Activated CD8-positive, alpha-beta T cell treated with anti-CD3 and anti-CD28 coated beads for 36 hours (primary cell): ENCODE results near the gene RAPGEF3. TPM values are rescaled to one million over a fixed set of nuclear protein-coding genes. Genes with fewer than 3 reads are reported as not detected.

ENCODE experiments used
- ATAC-seq: fragments of 200-7000 bp; cut with Tn5 transposase; one replicate; pipeline ENCODE4 v1.10.0; 2021; ENCODE audit warnings: mild to moderate bottlenecking, moderate library complexity
- CTCF ChIA-PET: fragments of 350-600 bp; sonication (Branson Sonifier 250); formaldehyde crosslinking; loops from one replicate; lab custom pipeline; 2021; ENCODE audit warnings: antibody characterized with exemption; lab: Charles Lee
- POLR2A ChIA-PET: fragments of 350-600 bp; sonication (Branson Sonifier 250); formaldehyde crosslinking; loops from one replicate; lab custom pipeline; 2021; ENCODE audit warnings: antibody characterized with exemption; lab: Charles Lee
- DNase-seq: peaks from one replicate; pipeline ENCODE4 v3.0.0-alpha.2; 2020
- H3K27ac Mint-ChIP-seq: one replicate; pipeline ENCODE4 v1.8.0; 2021; ENCODE audit warnings: mild to moderate bottlenecking, mixed read lengths
- H3K27me3 Mint-ChIP-seq: one replicate; pipeline ENCODE4 v1.8.0; 2021; ENCODE audit warnings: mixed read lengths
- H3K36me3 Mint-ChIP-seq: one replicate; pipeline ENCODE4 v1.8.0; 2021; ENCODE audit warnings: low read depth, mixed read lengths
- H3K4me1 Mint-ChIP-seq: one replicate; pipeline ENCODE4 v1.8.0; 2021; ENCODE audit warnings: low read depth, mixed read lengths
- H3K4me3 Mint-ChIP-seq: one replicate; pipeline ENCODE4 v1.8.0; 2021; ENCODE audit warnings: mild to moderate bottlenecking, moderate library complexity, mixed read lengths
- H3K9me3 Mint-ChIP-seq: one replicate; pipeline ENCODE4 v1.8.0; 2021; ENCODE audit warnings: mixed read lengths
- CTCF ChIP-seq: fragments of 200-600 bp; IDR thresholded peaks from one replicate; pipeline ENCODE4 v1.8.0; 2022; ENCODE audit warnings: antibody characterized with exemption, mild to moderate bottlenecking
- intact Hi-C: fragments of 100-400 bp; cut with micrococcal nuclease; formaldehyde crosslinking; loops from one replicate; pipeline ENCODE4 v1.10.0; 2022
- total RNA-seq, 2 experiments: library from RNA; stranded (reverse); gene quantifications; one replicate each; pipeline ENCODE4 v1.2.3, GENCODE V29; 2021

The RAPGEF3 gene
- total RNA-seq, 2 experiments from 2014 or later: 0.56 to 0.58 TPM

GRCh38 chr12:47739297-47739696 is 19.4 kb downstream of the RAPGEF3 start:
- H3K36me3 Mint-ChIP-seq: no peaks in the 10 kb centered on the region
- CTCF ChIA-PET: interaction anchor here (6.4 to 12.5 kb wide), 5 partner anchors 15 to 97 kb away, joined by 92 to 685 read pairs (median 286); partner anchors contain the start of genes ENDOU, RAPGEF3 and SLC48A1

GRCh38 chr12:47737936-47738594 is 20.6 kb downstream of the RAPGEF3 start:
- TF ChIP-seq CTCF: no peak
- H3K4me3 Mint-ChIP-seq: no peak overlapping the region
- peak overlapping the region; percentile 16 for H3K27ac Mint-ChIP-seq
- ChIA-PET CTCF (interaction anchor here (2.8 to 10.6 kb wide), 4 partner anchors 14 to 29 kb away, joined by 14 to 355 read pairs (median 113); partner anchors contain the start of genes ENDOU and RAPGEF3), POLR2A (interaction anchor here (1.6 kb wide), 1 partner anchor 42 kb away, joined by 9 read pairs; no protein-coding TSS in a partner anchor)
- H3K9me3 Mint-ChIP-seq: no peaks in the 10 kb centered on the region
- H3K36me3 Mint-ChIP-seq: no peaks in the 10 kb centered on the region
- H3K4me1 Mint-ChIP-seq: peaks cover 26% of the 10 kb centered on the region
- H3K27me3 Mint-ChIP-seq: no peaks in the 10 kb centered on the region
- DNase-seq: no peak
- ATAC-seq: no peak
- intact Hi-C loops: no loop called here

More at GRCh38 chr12:47739297-47739696, 19.4 kb downstream of the RAPGEF3 start:
- Mint-ChIP-seq H3K4me3 (no peak overlapping the region), H3K4me1 (peaks cover 26% of the 10 kb centered on the region), H3K27ac (no peak overlapping the region), H3K27me3 (no peaks in the 10 kb centered on the region), H3K9me3 (no peaks in the 10 kb centered on the region)
- ATAC-seq: no peak
- POLR2A ChIA-PET: interaction anchor here (3.0 kb wide), 1 partner anchor 33 kb away, joined by 11 read pairs; the partner anchor contains the start of gene SLC48A1
- DNase-seq: no peak
- TF ChIP-seq CTCF: no peak
- intact Hi-C loops: no loop called here

GRCh38 chr12:47736877-47737676 is 21.6 kb downstream of the RAPGEF3 start:
- Mint-ChIP-seq H3K36me3 (no peaks in the 10 kb centered on the region), H3K4me3 (no peak overlapping the region), H3K4me1 (peaks cover 23% of the 10 kb centered on the region), H3K27me3 (no peaks in the 10 kb centered on the region), H3K27ac (no peak overlapping the region), H3K9me3 (no peaks in the 10 kb centered on the region)
- no peak for DNase-seq
- ChIA-PET POLR2A (interaction anchor here (1.3 to 1.6 kb wide), 2 partner anchors 19 to 43 kb away, joined by 3 to 9 read pairs; no protein-coding TSS in a partner anchor), CTCF (interaction anchor here (1.0 to 10.6 kb wide), 7 partner anchors 7 to 101 kb away, joined by 3 to 355 read pairs (median 5); partner anchors contain the start of genes ENDOU, RAPGEF3 and SLC48A1)
- no peak for ATAC-seq
- intact Hi-C loops: no loop called here
- TF ChIP-seq CTCF: no peak

GRCh38 chr12:47736216-47736615 is 22.5 kb downstream of the RAPGEF3 start:
- peaks cover 16% of the 10 kb centered on the region for H3K4me1 Mint-ChIP-seq
- POLR2A ChIA-PET: interaction anchor here (1.2 to 1.6 kb wide), 3 partner anchors 20 to 43 kb away, joined by 3 to 9 read pairs (median 3); no protein-coding TSS in a partner anchor
- no peak overlapping the region for H3K27ac Mint-ChIP-seq

More at GRCh38 chr12:47736216-47736615, 22.5 kb downstream of the RAPGEF3 start:
- no peak for TF ChIP-seq CTCF
- Mint-ChIP-seq H3K36me3 (no peaks in the 10 kb centered on the region), H3K4me3 (no peak overlapping the region), H3K9me3 (no peaks in the 10 kb centered on the region), H3K27me3 (no peaks in the 10 kb centered on the region)
- CTCF ChIA-PET: interaction anchor here (0.9 to 10.6 kb wide), 8 partner anchors 8 to 102 kb away, joined by 3 to 355 read pairs (median 5); partner anchors contain the start of genes ENDOU, RAPGEF3 and SLC48A1
- ATAC-seq (no peak), DNase-seq (no peak)
- intact Hi-C loops: no loop called here
